ENCODE results near the gene MRPL40. TPM values are rescaled to one million over a fixed set of nuclear protein-coding genes. Genes with fewer than 3 reads are reported as not detected.

MRPL40 gene
- total and polyA plus RNA-seq, 2 donors (not counting 3 experiments of a cell fraction or from before 2014, with no cell fraction given): 17.5 to 27.4 TPM

- no peak overlapping the region for H2AFZ ChIP-seq (ENCODE audit: low read depth, low read length)
- H3K4me2 ChIP-seq (ENCODE audit: insufficient read depth, low read length): no peak overlapping the region
- ChIA-PET POLR2A (no interaction called here), CTCF (interaction anchor here (0.7 kb wide), 1 partner anchor 233 kb away, joined by 3 read pairs; no protein-coding TSS in a partner anchor)
- H3K9ac ChIP-seq (replicated peaks; ENCODE audit: extremely low read depth, insufficient read depth, low read length): no peak overlapping the region
- H3K36me3 ChIP-seq (ENCODE audit: control insufficient read depth in 2 of 2, extremely low read depth in 1 of 2, insufficient read depth in 2 of 2, low read length in 2 of 2): peaks cover 14 to 31% of the 10 kb centered on the region in 2 experiments
- no peak overlapping the region for H3K4me3 ChIP-seq (replicated peaks in 1 of 3; ENCODE audit: insufficient read depth in 1 of 3, low read depth in 1 of 3, low read length in 3 of 3)
- FAIRE-seq (no peak), DNase-seq (ENCODE audit: low read depth, low spot score) (no peak)
- dilution Hi-C loops (cut with MboI; ENCODE audit: extremely low pct_ligation_motif_present, low sequenced_read_pairs): no loop called here
- H3K27ac ChIP-seq (ENCODE audit: insufficient read depth, low read depth, low read length): no peak overlapping the region
- TF ChIP-seq JUN (IDR thresholded peaks at IDR 0.05; ENCODE audit: borderline replicate concordance, insufficient read depth, insufficient read length, low read depth): no peak
- no peak for TF ChIP-seq GATA2 (IDR thresholded peaks at IDR 0.05; ENCODE audit: insufficient read depth, insufficient read length, low read depth, low read length)
- no peak for TF ChIP-seq FOS (IDR thresholded peaks at IDR 0.05; ENCODE audit: borderline replicate concordance, insufficient read depth, low read length)
- no peak for TF ChIP-seq POLR2AphosphoS5 (IDR thresholded peaks at IDR 0.05; ENCODE audit: insufficient read depth, low read depth, low read length)
- TF ChIP-seq MYC (IDR thresholded peaks at IDR 0.05; ENCODE audit: low read depth, low read length): no peak
- TF ChIP-seq CTCF (IDR thresholded peaks at IDR 0.05; ENCODE audit: extremely low read depth in 1 of 2, insufficient read depth in 1 of 2, low read depth in 1 of 2, low read length in 2 of 2): no peak
- TF ChIP-seq EZH2 (IDR thresholded peaks at IDR 0.05; ENCODE audit: borderline replicate concordance, low read depth, low read length, severe bottlenecking): no peak
- TF ChIP-seq POLR2A (IDR thresholded peaks at IDR 0.05; ENCODE audit: low read depth, low read length): no peak
- no peak for TF ChIP-seq MAX (IDR thresholded peaks at IDR 0.05; ENCODE audit: insufficient read depth, insufficient read length)
- no peaks in the 10 kb centered on the region for H3K27me3 ChIP-seq (ENCODE audit: control insufficient read depth in 2 of 2, insufficient read depth in 2 of 2, low read length in 2 of 2)
- H3K9me3 ChIP-seq (replicated peaks; ENCODE audit: control insufficient read depth, insufficient read depth, low read length): no peaks in the 10 kb centered on the region
- intact Hi-C loops (cut with micrococcal nuclease): no loop called here
- no peaks in the 10 kb centered on the region for H3K79me2 ChIP-seq (ENCODE audit: control insufficient read depth, insufficient read depth, low read length)
- no peaks in the 10 kb centered on the region for H3K9me1 ChIP-seq (replicated peaks; ENCODE audit: control insufficient read depth, extremely low read depth, insufficient read depth, low read length)
- H3K4me1 ChIP-seq (ENCODE audit: control insufficient read depth, extremely low read depth, insufficient read depth, low read length): no peaks in the 10 kb centered on the region
- H4K20me1 ChIP-seq (replicated peaks; ENCODE audit: control insufficient read depth, extremely low read depth, insufficient read depth, low read length): no peaks in the 10 kb centered on the region
- no TSS peak for BruUV-seq (replicated peaks)
Observed at GRCh38 chr22:19396561-19396933, 35.8 kb upstream of the MRPL40 start.

Measured in endothelial cell of umbilical vein (primary cell).